Esophagus squamous epithelium (tissue), 4 donors: ENCODE measurements around the gene ADSS2.

Source experiments
- CTCF ChIP-seq, 6 experiments: fragments of 450-650 bp in 4 of 6; fragments of 200-600 bp in 2 of 6; sonication (generic) in 2 of 6; IDR thresholded peaks; one replicate each; pipeline ENCODE4 v1.5.1; 2016 to 2019; ENCODE audit warnings: antibody characterized with exemption in 6 of 6, mild to moderate bottlenecking in 4 of 6, moderate library complexity in 4 of 6
- POLR2A ChIP-seq, 4 donors: fragments of 450-650 bp; IDR thresholded peaks; one replicate each; pipeline ENCODE4 v1.6.1; 2017; ENCODE audit warnings: antibody characterized with exemption in 4 of 4, mild to moderate bottlenecking in 4 of 4, moderate library complexity in 3 of 4

GRCh38 chr1:244456586-244456985, 4.9 kb upstream of the ADSS2 start:
- TF ChIP-seq CTCF (IDR thresholded peaks at IDR 0.05): no peak
- no peak for TF ChIP-seq POLR2A (IDR thresholded peaks at IDR 0.05)
